Urinary bladder (tissue), 4 donors: ENCODE results near the gene ITGB2. TPM values are rescaled to one million over a fixed set of nuclear protein-coding genes. Genes with fewer than 3 reads are reported as not detected.

Experiments used
- DNase-seq: peaks from one replicate; pipeline ENCODE4 v3.0.0-alpha.2; 2015; ENCODE audit errors: extremely low spot score
- H3K27ac ChIP-seq: one replicate; pipeline ENCODE4 v1.5.1; 2013; ENCODE audit warnings: low read depth, mild to moderate bottlenecking, moderate library complexity
- H3K36me3 ChIP-seq: one replicate; pipeline ENCODE4 v1.6.1; 2013; ENCODE audit warnings: mild to moderate bottlenecking, moderate library complexity; ENCODE audit not compliant: insufficient read depth
- H3K4me1 ChIP-seq: one replicate; pipeline ENCODE4 v1.6.1; 2013; ENCODE audit warnings: mild to moderate bottlenecking, moderate library complexity; ENCODE audit not compliant: insufficient read depth
- H3K4me3 ChIP-seq: one replicate; pipeline ENCODE4 v1.5.1; 2013; ENCODE audit warnings: low read depth, low read length
- WGBS: extraction: QIAGEN DNeasy Blood & Tissue Kit; methylation state at CpG from one replicate; pipeline ENCODE4 v1.1.7; 2013; 5-methylcytosine and 5-hydroxymethylcytosine counted together
- polyA plus RNA-seq: library from polyadenylated mRNA; stranded (reverse); fragments of 200-250 nt; gene quantifications from one replicate; pipeline ENCODE4 v1.2.3, GENCODE V29; 2013
- total RNA-seq: library from RNA; depleted of rRNA; stranded (reverse); fragments of >200 nt; gene quantifications from one replicate; pipeline ENCODE4 v1.2.3, GENCODE V29; 2014
- donor health status: healthy with polysubstance abuse.
- donor health status: healthy.

ITGB2 gene
- total and polyA plus RNA-seq, 2 donors: 20.8 to 39.9 TPM

GRCh38 chr21:44857127-44857892 is 63.4 kb downstream of the ITGB2 start:
- H3K27ac ChIP-seq: no peak overlapping the region
- H3K36me3 ChIP-seq: peaks cover 7% of the 10 kb centered on the region
- 94% methylated on average over 16 of the region's 16 CpGs for WGBS
- H3K4me1 ChIP-seq: no peaks in the 10 kb centered on the region
- H3K4me3 ChIP-seq: no peak overlapping the region
- no peak for DNase-seq

- Histone ChIP-seq H3K36me3 (peaks cover 7% of the 10 kb centered on the region), H3K4me3 (no peak overlapping the region), H3K27ac (no peak overlapping the region), H3K4me1 (no peaks in the 10 kb centered on the region)
- WGBS: 93% methylated on average over 17 of the region's 17 CpGs
- DNase-seq: no peak
Observed at GRCh38 chr21:44856131-44856530, 64.6 kb downstream of the ITGB2 start.

GRCh38 chr21:44855572-44855971 is 65.1 kb downstream of the ITGB2 start:
- no peak overlapping the region for H3K4me3 ChIP-seq
- DNase-seq: no peak
- H3K36me3 ChIP-seq: peaks cover 7% of the 10 kb centered on the region
- no peaks in the 10 kb centered on the region for H3K4me1 ChIP-seq
- H3K27ac ChIP-seq: no peak overlapping the region
- 95% methylated on average over 14 of the region's 14 CpGs for WGBS

- H3K4me1 ChIP-seq: no peaks in the 10 kb centered on the region
- WGBS: 82% methylated on average over 31 of the region's 31 CpGs
- peaks cover 9% of the 10 kb centered on the region for H3K36me3 ChIP-seq
- no peak for DNase-seq
- H3K4me3 ChIP-seq: no peak overlapping the region
- no peak overlapping the region for H3K27ac ChIP-seq
Observed at GRCh38 chr21:44854664-44855446, 65.8 kb downstream of the ITGB2 start.

GRCh38 chr21:44854391-44854663 is 66.4 kb downstream of the ITGB2 start:
- H3K4me3 ChIP-seq: no peak overlapping the region
- no peak for DNase-seq
- no peak overlapping the region for H3K27ac ChIP-seq
- H3K4me1 ChIP-seq: no peaks in the 10 kb centered on the region
- H3K36me3 ChIP-seq: peaks cover 9% of the 10 kb centered on the region
- WGBS: 85% methylated on average over 14 of the region's 14 CpGs

GRCh38 chr21:44853601-44854390 is 66.9 kb downstream of the ITGB2 start:
- no peak for DNase-seq
- H3K4me1 ChIP-seq: no peaks in the 10 kb centered on the region
- peaks cover 9% of the 10 kb centered on the region for H3K36me3 ChIP-seq
- no peak overlapping the region for H3K4me3 ChIP-seq
- whole genome bisulfite sequencing: 86% methylated on average over 34 of the region's 34 CpGs
- no peak overlapping the region for H3K27ac ChIP-seq

GRCh38 chr21:44850905-44851657 is 69.6 kb downstream of the ITGB2 start:
- peaks cover 6% of the 10 kb centered on the region for H3K36me3 ChIP-seq
- no peak for DNase-seq
- no peak overlapping the region for H3K4me3 ChIP-seq
- no peaks in the 10 kb centered on the region for H3K4me1 ChIP-seq
- WGBS: 74% methylated on average over 26 of the region's 26 CpGs
- H3K27ac ChIP-seq: no peak overlapping the region

- no peak for DNase-seq
- peaks cover 4% of the 10 kb centered on the region for H3K36me3 ChIP-seq
- no peak overlapping the region for H3K4me3 ChIP-seq
- no peak overlapping the region for H3K27ac ChIP-seq
- WGBS: 94% methylated on average over 20 of the region's 20 CpGs
- peaks cover 1% of the 10 kb centered on the region for H3K4me1 ChIP-seq
Observed at GRCh38 chr21:44850208-44850800, 70.4 kb downstream of the ITGB2 start.

GRCh38 chr21:44849616-44850130 is 71.0 kb downstream of the ITGB2 start:
- Histone ChIP-seq H3K4me3 (no peak overlapping the region), H3K36me3 (peaks cover 3% of the 10 kb centered on the region), H3K27ac (no peak overlapping the region), H3K4me1 (peaks cover 1% of the 10 kb centered on the region)
- no peak for DNase-seq
- 92% methylated on average over 12 of the region's 12 CpGs for WGBS

- peaks cover 2% of the 10 kb centered on the region for H3K36me3 ChIP-seq
- no peak for DNase-seq
- H3K27ac ChIP-seq: no peak overlapping the region
- H3K4me3 ChIP-seq: no peak overlapping the region
- 94% methylated on average over 36 of the region's 36 CpGs for WGBS
- peaks cover 1% of the 10 kb centered on the region for H3K4me1 ChIP-seq
Observed at GRCh38 chr21:44848821-44849521, 71.7 kb downstream of the ITGB2 start.

GRCh38 chr21:44847261-44848056 is 73.2 kb downstream of the ITGB2 start:
- H3K36me3 ChIP-seq: peaks cover 2% of the 10 kb centered on the region
- WGBS: 83% methylated on average over 24 of the region's 24 CpGs
- no peak for DNase-seq
- H3K4me3 ChIP-seq: no peak overlapping the region
- peaks cover 1% of the 10 kb centered on the region for H3K4me1 ChIP-seq
- no peak overlapping the region for H3K27ac ChIP-seq
